ENCODE results near the gene SKA2.

Gene SKA2

GRCh38 chr17:59131131-59131530 is 23.9 kb downstream of the SKA2 start:
- TF ChIP-seq GATA1 (IDR thresholded peaks at IDR 0.05; ENCODE audit: low read depth, low read length), result no peak
- no peak for DNase-seq

DNA sequence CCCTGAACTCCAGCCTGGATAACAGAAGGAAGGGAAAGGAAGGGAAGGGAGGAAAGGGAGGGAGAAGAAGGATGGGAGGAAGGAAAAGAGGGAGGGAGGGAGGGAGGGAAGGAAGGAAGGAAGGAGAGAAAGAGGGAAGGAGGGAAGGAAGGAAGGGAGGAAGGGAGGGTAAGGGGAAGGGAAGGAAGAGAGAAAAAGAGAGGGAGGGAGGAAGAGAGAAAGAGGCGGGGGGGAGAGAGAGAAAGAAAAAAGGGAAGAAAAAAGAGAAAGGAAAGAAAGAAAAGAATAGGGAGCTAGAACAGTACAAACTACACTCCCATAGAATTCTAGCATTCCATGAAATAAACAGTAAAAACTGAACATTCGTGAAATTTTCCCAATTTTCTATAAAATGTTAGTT is 25.2 kb downstream of the SKA2 start:
- TF ChIP-seq GATA1 (IDR thresholded peaks at IDR 0.05; ENCODE audit: low read depth, low read length) (no peak), POLR2A (IDR thresholded peaks at IDR 0.05; ENCODE audit: low read length) (no peak)

DNA sequence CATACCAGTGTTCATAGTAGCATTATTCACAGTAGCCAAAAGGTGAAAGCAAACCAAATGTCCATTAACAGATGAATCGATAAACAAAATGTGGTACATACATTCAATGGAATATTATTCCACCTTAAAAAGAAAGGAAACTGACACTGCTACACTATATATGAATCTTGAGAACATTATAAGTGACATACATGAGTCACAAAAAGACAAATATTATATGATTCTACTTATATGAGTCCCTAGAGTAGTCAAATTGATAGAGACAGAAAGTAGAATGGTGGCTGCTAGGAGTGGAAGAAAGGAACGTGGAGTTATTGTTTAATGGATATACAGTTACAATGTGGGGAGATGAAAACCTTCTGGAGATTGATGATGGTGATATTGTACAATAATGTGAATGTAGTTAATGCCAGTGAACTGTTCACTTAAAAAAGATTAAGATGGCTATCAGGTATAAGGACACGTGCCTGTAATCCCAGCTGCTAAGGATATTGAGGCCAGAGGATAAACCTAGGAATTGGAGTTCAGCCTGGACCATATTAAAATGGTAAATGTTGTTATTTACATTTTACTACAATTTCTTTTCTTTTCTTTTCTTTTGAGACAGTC is 28.1 kb downstream of the SKA2 start:
- DNase-seq, result no peak
- TF ChIP-seq POLR2A (IDR thresholded peaks at IDR 0.05; ENCODE audit: low read length) (no peak), GATA1 (IDR thresholded peaks at IDR 0.05; ENCODE audit: low read depth, low read length) (no peak)

More for the DNA sequence above, 25.2 kb downstream of the SKA2 start:
- no peak for DNase-seq

- no peak for TF ChIP-seq GATA1 (IDR thresholded peaks at IDR 0.05; ENCODE audit: low read depth, low read length)
- TF ChIP-seq POLR2A (IDR thresholded peaks at IDR 0.05; ENCODE audit: low read length), result no peak
- DNase-seq, result no peak
Observed at GRCh38 chr17:59124665-59125064, 30.3 kb downstream of the SKA2 start.

- DNase-seq, result no peak
- TF ChIP-seq POLR2A (IDR thresholded peaks at IDR 0.05; ENCODE audit: low read length) (no peak), GATA1 (IDR thresholded peaks at IDR 0.05; ENCODE audit: low read depth, low read length) (no peak)
Observed at GRCh38 chr17:59121901-59122480, 33.0 kb downstream of the SKA2 start.

DNA sequence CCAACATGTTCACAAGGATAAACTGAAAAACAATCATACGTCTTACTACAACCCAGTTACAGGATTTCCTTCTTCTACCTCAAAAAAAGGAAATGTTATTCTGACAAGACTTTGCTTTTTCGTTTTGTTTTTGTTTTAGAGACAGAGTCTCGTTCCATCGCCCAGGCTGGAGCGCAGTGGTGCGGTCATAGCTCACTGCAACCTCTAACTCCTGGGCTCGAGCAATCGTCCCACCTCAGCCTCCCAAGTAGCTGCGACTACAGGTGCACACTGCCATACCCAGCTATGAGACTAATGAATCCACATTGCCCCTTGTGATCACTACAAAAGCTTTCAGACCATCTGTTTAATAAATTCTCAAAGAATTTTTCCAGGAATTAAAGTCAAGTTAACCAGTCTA is 39.5 kb downstream of the SKA2 start:
- no peak for TF ChIP-seq GATA1 (IDR thresholded peaks at IDR 0.05; ENCODE audit: low read depth, low read length)
- no peak for DNase-seq

DNA sequence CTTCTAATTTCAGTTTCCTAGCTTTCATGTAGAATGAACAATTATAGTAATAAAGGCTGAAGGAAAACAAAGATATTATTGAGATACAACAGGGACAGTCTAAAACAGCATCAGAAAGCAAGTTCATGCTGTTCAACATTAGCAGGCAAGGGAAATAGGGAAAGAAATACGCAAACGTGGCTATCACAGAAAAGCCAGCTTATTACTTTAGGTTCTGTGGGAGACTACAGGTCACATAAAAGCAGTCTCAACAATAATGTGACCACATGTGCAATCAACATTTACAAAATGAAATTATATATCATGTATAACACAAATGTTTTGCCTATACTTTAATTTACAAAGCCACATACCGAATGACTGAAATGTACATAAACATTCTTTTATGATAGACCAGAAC is 43.4 kb downstream of the SKA2 start:
- DNase-seq, result no peak
- no peak for TF ChIP-seq GATA1 (IDR thresholded peaks at IDR 0.05; ENCODE audit: low read depth, low read length)

GRCh38 chr17:59110973-59111372 is 44.0 kb downstream of the SKA2 start:
- TF ChIP-seq POLR2A (IDR thresholded peaks at IDR 0.05; ENCODE audit: low read length) (no peak), GATA1 (IDR thresholded peaks at IDR 0.05; ENCODE audit: low read depth, low read length) (no peak)

GRCh38 chr17:59108400-59109102 is 46.4 kb downstream of the SKA2 start:
- no peak for TF ChIP-seq POLR2A (IDR thresholded peaks at IDR 0.05; ENCODE audit: low read length)
- TF ChIP-seq GATA1 (IDR thresholded peaks at IDR 0.05; ENCODE audit: low read depth, low read length), result no peak
- DNase-seq, result peak in 1 of 2 experiments; percentile 12

More at GRCh38 chr17:59110973-59111372, 44.0 kb downstream of the SKA2 start:
- DNase-seq, result no peak

- DNase-seq, result no peak
- TF ChIP-seq POLR2A (IDR thresholded peaks at IDR 0.05; ENCODE audit: low read length) (no peak), GATA1 (IDR thresholded peaks at IDR 0.05; ENCODE audit: low read depth, low read length) (no peak)
Observed at GRCh38 chr17:59107306-59107670, 47.7 kb downstream of the SKA2 start.

DNA sequence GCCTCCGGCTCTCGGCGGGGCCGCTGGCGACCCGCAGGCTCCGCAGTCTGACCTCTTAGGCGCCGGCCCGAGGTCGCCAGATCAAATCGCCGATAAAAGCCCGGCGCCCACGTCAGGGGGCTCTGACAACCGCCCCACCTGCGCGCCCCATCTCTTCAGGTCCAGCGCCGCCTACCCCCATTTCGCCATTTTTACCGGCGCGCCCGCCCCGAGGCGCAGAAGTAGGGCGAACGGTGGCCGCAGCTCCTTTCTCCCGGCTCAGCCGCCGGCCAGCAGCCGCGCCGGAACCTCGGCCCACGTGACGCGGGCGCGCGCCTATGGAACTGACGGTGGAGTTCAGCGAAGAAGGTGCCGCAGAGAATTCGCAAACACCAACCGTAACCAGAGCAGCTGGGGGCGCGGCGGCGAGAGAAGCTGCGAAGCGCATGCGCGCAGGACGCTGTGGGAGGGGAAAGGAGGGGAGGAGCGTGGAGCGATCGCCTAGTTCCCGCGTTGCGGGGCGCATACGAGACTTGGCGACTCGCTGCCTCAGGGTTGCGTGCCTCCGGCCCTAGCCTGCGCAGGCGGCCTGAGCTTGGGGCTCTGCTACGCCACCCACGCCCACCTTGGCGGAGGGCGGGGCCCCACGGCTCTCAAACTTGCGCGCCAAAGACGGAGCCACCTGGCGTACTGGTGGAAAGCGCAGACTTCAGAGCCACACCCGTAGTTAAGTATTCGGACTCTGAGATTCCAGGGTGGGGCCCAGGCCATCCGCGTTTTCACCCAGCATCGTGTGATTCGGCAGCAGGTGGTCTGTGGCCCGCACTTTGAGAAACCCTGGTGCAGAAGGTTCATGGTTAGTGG is 48.3 kb downstream of the SKA2 start, which contains the start of gene TRIM37:
Gene TRIM37, minus strand, starts transcription at position 418 of the 843 bp plus-strand sequence. CDS start 419 bp downstream, outside the sequence.
- TF ChIP-seq POLR2A (IDR thresholded peaks at IDR 0.05; ENCODE audit: low read length) (peak; percentile 83), GATA1 (IDR thresholded peaks at IDR 0.05; ENCODE audit: low read depth, low read length) (no peak)
- DNase-seq, result peak; percentile 98 to 99

GRCh38 chr17:59105852-59106462 is 49.0 kb downstream of the SKA2 start:
- peak; percentile 76 to 78 for DNase-seq
- TF ChIP-seq GATA1 (IDR thresholded peaks at IDR 0.05; ENCODE audit: low read depth, low read length) (no peak), POLR2A (IDR thresholded peaks at IDR 0.05; ENCODE audit: low read length) (no peak)

- DNase-seq, result no peak
- TF ChIP-seq GATA1 (IDR thresholded peaks at IDR 0.05; ENCODE audit: low read depth, low read length) (no peak), POLR2A (IDR thresholded peaks at IDR 0.05; ENCODE audit: low read length) (no peak)
Observed at GRCh38 chr17:59101178-59101577, 53.8 kb downstream of the SKA2 start.

GRCh38 chr17:59097876-59098275 is 57.1 kb downstream of the SKA2 start:
- TF ChIP-seq GATA1 (IDR thresholded peaks at IDR 0.05; ENCODE audit: low read depth, low read length) (no peak), POLR2A (IDR thresholded peaks at IDR 0.05; ENCODE audit: low read length) (no peak)
- DNase-seq, result no peak
